ENCODE results near the gene MAP3K13.
"Not testable (repeated sequence)": the region's sequence is repeated elsewhere in the genome, so short reads cannot be mapped to it uniquely, and the experiment has no call there.

MAP3K13 gene

DNA sequence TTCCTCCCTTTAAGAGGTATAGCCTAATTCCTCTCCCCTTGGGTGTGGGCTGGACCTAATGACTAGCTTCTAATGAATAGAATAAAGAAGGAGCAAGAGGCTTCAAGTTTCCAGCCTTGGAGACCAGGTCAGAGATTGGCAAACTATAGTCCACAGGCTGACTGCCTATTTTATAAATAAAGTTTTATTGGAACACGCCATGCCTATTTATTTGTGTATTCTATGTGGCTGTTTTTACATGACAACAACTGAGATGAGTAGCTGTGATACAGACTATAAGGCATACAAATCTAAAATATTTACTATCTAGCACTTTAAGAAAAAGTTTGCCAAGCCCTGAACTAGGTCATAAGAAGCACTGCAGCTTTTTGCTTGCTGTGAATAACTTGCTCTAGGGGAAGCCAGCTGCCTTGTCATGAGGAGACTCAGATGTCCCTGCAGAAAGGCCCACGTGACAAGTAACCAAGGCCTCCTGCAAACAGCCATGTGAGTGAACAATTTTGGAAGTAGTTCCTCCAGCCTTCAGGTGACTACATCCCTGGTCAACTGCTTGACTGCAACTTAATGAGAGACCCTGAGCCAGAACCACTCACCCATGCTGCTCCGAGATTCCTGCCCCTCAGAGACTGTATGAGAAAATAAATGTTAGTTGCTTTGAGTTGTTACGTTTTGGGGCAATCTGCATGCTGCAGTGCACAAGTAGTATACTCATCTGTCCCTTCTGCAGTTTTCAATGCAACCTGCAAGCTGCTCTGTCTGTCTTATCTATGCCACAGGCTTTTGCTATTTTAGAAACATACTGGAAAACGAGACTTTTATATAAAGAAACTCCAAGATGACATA, 21.1 kb upstream of the MAP3K13 start:
- DNase-seq, result no peak

DNA sequence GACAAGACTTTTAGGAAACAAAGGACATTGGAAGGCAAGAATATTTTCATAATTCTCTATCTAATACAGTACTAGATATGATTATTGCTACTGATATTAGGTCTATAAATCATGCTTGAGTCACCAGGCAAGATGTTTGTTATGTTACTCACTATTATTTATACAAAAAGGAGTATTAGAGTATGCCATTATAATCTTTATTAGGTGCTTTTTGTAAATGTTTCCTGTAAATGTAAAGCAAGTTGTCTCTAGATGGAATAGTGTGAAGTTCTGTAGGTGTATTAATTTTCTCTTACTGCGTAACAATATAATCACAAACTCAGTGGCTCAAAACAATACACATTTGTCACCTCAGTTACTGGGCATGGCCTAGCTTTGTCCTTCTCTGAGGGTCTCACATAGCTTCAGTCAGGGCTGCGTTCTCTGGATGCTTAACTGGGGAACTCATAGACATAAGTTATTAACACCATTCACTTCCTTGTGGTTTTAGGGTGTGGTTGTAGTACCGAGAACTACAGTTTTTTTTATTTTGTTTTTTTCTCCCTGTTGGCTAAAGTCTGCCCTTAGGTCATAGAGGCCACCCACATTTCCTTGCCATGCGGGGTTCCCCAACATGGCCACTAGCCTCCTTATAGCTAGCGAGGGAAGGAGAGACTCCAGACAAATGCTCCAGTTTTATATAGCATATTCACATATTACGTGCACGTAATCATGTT, 20.3 kb upstream of the MAP3K13 start:
- DNase-seq, result no peak

DNA sequence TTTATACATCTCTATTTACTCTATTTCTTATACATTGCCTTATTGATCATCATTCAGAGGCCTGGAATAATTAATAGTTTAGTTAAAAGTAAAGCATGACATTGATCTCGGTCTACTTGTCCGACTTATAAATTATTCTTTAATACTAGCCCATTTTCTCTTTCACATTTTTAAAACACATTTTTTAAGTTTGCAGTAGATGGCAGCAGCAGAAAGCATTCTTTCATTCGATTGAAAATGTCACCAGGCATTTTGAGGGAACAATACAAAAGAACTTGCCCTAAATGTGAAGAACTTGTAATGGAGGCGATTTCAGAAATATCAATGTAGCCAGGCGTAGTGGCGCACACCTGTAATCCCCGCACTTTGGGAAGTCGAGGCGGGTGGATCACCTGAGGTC, 15.5 kb upstream of the MAP3K13 start:
- DNase-seq, result no peak

DNA sequence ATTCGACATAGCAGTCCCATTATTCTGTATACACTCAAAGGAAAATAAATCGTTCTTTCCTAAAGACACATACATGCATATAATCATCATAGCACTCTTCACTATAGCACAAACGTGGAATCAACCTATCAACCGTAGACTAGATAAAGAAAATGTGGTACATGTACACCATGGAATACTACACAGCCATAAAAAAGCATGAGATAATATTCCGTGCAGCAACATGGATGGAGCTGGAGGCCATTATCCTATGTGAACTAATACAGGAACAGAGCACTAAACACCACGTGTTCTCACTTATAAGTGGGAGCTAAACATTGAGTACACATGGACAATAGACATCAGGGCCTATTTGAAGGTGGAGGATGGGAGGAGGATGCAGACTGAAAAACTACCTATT, 12.1 kb upstream of the MAP3K13 start:
- DNase-seq, result no peak

DNA sequence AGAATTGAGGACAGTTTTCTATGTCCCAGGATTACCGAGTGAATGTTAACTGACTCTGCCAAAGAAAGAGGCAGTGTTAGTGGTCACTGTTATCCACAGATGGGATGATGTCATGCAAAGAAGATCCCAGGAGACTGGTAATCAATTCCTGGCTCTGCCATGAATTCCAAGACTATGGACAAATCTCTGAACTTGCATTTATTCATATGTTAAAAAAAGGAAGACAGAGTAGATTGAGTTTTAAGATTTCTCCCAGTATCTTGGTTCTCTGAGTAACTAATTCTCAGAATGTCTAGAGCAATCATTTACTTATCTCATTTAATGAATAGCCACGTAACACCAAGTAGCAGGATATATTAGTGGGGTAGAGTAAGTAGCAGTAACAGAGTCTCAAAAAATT, 11.5 kb upstream of the MAP3K13 start:
- no peak for DNase-seq

DNA sequence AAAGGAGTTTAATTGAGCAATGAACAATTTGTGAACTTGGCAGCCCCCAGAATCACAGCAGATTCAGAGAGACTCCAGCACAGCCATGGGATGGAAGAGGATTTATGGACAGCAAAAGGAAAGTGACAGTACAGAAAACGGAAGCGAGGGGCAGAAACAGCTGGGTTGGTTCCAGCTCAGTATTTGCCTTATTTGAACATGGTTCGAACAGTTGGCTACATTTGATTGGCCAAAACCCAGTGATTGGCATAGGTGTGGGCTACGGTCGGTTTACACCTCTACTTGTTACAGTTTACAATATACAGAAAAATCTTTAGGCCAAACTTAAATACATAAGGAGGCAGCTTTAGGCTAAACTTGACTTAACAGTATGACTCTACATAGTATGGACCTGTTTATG, 9.7 kb upstream of the MAP3K13 start:
- no peak for DNase-seq

DNA sequence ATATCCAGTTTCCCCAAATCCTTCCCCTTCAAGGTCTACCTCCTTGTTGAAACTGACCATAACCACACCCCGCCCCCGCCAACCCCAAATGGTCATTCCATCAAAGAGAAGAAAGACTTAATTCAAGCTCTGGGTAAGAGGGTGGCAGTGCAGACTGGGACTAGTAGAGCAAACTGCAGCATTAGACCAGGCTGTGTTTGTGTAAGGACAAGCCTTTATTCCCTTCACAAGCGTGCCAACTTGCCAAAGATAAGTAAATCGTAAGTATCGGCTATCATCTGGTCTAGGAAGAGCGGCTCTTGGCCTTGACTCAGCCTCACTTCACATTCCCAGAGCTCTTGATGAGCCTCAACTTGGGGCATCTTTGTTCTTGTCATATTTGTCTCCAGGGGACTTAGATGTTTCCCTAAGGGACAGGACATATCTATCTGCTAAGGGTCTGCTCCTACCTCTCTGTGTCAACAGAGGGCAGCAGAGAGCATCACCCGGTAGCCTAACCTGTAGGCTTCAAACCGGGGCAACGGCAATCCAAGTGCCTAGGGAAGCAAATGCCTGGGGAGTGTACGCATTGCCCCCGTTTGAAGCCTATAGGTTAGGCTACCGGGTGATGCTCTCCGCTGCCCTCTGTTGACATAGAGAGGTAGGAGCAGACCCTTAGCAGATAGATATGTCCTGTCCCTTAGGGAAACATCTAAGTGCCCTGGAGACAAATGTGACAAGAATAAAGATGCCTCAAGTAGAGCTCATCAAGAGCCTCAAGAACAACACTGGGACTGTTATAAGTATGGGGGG, 8.9 kb upstream of the MAP3K13 start:
- DNase-seq, result peak; percentile 64

DNA sequence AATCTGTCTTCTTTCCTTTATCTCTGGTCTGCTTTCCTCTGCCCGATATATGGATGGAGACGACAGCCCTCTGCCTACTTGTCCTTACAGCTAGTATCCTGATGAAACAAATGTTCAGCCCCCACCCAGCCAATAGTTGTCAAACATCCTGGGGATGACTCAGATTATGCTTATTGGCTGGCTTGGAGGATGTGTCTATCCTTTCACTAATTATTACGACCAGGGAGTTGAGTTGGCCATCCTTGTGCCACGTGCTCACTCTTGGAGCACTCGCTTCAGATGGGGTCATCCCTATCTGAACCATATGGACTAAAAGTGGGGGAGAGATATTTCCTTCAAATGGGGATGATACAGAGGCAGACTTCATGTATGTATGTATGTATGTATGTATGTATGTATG, 6.4 kb upstream of the MAP3K13 start:
- DNase-seq, result no peak

DNA sequence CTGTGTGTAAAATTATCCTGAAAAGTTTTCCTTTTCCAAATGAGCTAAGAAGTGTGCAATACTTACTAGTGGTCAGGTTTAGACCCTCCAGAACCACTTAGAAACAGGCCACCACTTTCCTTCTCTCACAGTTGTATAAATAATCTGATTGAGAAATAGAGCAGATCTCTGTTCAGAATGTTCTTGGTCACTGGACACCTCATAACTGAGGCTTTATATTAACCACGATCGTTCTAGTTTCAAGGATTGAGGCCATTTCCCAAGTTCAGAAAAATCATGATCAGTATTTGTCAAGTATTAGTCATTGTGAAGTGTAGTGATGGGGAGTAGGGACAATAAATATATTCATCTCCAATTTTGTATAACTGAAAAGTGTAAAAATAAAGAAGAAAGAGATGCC, 1.0 kb upstream of the MAP3K13 start:
- no peak for DNase-seq

DNA sequence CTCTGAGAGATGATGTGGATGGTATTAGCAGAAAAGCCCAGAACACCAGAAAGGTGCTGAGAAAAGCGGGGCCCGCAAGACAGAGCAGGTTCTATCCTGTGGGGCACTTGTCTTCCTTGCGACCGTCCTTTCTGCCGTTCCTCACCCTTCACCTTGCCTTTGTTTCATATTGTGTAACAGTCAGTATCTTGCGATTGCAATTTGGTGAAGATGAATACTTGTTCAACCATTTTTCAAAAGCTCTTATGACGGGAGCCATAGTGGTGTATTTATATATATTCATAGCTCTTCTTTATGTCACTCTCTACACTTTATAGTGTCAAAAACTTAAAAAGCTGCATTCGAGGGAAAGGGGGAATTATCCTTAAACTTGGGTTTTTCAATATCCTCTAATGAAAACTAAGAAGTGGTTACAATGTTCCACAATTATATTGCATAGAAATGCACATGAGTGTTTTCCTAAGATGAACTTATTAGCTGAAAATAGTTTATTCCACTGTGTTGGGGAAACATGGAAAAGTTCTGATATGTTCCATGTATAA, 797 bp downstream of the MAP3K13 start:
- DNase-seq, result no peak

DNA sequence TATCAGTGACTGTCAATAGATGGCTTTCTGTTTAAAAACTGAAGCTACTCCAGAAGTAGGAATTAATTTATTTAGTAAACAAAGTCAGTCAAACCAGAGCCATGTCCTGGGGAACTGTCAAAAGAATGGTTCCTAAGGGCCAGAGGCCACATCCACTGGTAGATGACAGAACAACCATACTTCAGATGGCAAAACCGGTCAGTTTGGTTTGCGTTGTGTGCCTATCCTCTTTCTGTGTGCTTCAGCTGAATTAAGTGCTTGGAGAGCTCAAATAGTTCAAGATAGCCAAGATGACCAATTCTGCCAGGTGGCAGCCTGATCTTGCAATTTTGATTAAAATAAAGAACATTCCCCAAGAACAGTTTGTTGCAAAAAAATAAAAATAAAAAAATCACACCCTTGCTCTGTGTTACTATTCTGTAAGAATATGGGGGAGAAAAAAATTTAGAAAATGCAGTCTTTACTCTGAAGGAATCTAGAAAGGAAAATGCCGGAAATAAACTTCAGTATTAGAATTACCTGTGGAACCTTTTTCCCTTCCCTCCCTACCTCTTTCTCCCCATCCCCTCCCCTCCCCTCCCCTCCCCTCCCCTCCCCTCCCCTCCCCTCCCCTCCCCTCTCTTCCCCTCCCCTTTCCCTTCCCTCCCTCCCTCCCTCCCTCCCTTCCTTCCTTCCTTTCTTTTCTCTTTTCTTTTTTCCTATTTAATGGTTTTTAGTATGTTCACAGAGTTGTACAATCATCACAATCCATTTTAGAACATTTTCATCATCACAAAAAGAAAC, 2.5 kb downstream of the MAP3K13 start:
- DNase-seq, result no peak

DNA sequence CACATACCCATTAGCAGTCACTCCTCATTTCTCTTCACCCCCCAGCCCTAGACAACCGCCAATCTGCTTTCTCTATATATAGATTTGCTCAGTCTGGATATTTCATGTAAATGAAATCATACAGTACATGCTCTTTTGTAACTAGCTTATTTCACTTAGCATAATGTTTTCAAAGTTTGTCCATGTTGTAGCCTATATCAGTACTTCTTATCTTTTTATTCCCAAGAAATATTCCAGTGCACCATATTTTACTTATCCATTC, 3.1 kb downstream of the MAP3K13 start:
- DNase-seq, result no peak

DNA sequence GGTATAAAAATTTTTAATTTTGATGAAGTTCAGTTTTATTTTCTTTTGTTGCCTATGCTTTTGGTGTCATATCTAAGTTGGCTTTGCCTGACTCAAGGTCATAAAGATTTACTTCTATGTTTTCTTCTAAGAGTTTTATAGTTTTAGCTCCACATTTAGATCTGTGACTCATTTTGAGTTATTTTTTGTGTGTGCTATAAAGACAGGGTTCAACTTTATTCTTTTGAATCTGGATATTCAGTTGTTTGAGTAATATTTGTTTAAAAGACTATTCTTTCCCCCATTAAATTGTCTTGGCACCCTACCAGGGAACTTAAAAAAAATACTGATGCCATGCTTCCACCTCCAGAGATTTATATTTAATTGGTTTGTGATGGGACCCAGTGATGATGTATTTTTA, 4.0 kb downstream of the MAP3K13 start:
- DNase-seq, result no peak

DNA sequence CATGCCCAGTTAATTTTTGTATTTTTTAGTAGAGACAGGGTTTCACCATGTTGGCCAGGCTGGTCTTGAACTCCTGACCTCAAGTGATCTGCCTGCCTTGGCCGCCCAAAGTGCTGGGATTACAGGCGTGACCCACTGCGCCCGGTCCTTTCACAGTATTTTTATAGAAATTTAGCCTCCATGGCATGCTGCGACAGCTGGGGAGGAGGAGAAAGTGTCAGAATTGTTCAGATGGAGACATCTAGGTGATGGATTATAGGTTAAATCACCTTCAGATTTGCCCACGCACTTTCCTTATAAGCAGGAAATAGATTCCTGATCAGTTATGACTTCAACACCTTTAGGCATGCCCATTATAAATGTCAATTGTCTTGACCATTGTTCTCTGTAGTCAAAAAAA, 7.4 kb downstream of the MAP3K13 start:
- not testable (repeated sequence) for DNase-seq

DNA sequence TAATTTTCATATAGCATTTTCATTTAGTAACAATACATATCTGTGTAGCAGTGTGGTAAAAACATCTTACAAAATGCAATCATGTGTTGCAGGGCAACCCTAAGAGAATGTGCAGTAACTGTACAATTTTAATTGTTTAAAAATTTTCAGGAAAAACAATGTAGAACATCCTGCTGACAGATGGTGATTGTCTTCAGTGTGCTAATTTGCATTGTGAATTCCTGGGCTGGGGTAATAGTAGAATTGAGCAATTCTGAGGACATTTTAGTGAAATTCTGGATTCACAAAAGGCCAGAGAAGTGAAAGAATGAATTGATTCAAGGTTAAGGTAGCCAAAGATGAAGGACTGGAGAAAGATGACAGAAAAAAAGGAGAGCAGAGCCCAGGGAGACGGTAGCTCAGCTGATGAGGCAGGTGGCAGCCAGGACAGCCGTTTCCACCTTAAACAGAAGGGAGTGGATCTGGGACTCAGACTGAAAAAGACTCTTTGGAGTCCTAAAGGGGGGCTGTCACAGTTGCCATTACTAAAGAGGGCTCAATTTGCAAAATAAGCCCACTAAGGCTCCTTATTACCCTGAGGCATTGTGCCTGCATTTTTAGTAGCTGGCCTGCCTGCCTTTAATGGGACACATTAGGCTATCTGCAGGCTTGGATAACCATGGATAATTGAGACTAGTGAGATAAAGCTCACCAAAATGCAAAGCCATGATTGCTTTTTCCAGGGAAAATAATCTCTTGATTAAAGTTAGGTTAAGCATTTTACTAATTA, 8.6 kb downstream of the MAP3K13 start:
- DNase-seq, result no peak

DNA sequence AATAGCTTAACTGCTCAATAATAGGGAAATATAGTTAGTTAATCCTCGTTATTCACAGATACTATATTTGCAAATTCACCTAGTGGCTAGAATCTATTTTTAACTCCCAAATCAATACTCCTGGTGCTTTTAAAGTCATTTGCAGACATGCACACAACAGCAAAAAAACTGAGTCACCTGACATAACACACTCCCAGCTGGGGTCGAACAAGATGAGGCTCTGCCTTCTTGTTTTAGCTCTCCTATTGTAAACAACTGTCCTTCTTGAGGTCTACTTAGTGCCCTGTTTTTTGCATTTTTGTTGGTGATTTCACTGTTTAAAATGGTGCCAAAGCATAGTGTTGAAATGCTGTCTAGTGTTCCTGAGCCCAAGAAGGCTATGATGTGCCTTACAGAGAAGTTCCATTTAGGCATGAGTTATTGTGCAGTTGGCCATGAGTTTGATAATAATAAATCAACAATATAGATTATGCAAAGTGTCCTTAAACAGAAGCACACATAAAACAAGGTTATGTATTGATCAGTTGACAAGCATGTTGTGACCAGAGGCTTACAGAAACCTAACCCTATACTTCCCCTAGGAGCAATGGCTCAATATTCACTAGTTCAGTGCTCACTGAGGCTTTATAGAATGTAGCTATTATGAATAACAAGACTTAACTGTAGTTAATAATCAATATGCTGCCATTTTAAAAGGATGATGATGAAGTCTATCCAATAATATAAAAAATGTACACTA, 18.6 kb downstream of the MAP3K13 start:
- no peak for DNase-seq

DNA sequence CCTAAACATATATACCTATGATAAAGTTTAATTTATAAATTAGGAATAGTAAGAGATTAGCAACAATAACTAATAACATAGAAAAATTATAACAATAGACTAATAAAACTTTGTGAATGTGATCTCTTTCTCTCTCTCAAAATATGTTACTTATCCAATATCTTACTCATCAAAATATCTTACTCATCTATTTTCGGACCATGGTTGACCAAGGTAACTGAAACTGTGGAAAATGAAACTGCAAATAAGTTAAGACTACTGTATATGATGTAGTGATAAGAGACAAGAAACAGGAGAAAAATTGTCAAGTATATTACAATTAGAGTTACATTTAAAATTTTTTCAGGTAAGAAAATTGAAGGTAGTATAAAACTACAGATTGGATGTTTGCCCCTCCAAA, 19.2 kb downstream of the MAP3K13 start:
- DNase-seq, result no peak

DNA sequence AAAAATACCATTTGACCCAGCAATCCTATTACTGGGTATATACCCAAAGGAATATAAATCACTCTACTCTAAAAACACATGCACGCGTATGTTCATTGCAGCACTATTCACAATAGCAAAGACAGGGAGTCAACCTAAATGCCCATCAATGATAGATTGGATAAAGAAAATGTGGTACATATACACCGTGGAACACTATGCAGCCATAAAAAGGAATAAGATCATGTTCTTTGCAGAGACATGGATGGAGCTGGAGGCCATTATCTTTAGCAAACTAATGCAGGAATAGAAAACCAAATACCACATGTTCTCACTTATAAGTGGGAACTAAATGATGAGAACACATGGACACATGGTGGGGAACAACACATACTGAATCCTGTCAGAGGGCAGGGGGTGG, 23.6 kb downstream of the MAP3K13 start:
- DNase-seq, result not testable (repeated sequence)

DNA sequence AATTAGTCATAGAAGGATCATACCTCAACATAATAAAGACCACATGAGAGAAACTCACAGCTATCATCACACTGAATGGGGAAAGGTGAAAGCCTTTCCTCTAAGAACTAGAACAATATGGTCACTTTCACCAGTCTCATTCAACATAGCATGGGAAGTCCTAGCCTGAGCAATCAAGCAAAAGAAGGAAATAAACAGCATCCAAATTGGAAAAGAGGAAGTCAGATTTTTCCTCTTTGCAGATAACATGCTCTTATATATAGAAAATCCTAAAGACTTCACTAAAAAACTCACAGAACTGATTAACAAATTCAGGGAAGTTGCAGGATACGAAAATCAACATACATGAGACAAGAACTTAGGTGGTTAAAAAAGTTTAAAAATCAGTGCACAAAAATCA, 24.7 kb downstream of the MAP3K13 start:
- DNase-seq, result no peak

DNA sequence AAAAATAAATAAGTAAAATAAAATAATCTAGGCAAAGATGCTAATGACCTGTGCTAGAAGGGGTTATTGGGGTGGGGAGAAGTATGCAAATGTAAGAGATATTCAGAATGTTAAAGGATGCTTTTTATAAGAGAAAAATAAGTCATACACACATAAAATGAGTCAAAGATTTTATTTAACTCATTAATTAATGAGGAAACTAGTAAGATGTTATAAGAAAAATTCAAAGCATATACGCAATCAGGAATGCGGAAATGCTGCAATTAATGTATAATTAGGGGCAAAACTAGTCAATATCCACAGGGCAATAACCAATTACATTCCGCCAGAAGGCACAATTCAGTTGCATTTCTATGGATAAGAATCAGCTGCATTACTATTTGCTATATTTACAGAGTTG, 30.1 kb downstream of the MAP3K13 start:
- no peak for DNase-seq

DNA sequence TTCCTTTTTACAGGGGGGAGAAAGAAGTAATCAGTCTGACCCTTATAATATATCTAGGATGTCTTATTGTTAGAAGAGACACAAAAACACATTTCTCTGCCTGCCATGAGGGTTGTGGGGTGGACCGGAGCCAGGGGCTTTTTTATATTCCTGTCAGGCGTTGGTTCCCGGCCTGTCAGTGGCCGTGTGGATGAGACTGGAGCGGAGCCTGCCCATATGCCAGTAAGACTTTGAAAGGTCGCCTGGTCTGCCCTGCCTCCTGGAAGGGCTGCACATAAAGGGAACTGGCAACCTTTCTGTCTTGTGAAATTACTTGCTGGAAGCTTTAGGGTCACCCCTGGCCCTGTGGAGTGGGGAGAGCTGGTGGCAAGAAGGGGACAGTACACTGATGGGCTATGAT, 34.7 kb downstream of the MAP3K13 start:
- DNase-seq, result no peak

Measured in activated naive CD4-positive, alpha-beta T cell treated with anti-CD3 and anti-CD28 coated beads, Interleukin-2, amount 50 U/mL, for 16 hours (primary cell).